Mononuclear cell (primary cell): Measurements from ENCODE around the gene RNF149. TPM values are rescaled to one million over a fixed set of nuclear protein-coding genes. Genes with fewer than 3 reads are reported as not detected.
"Not testable (repeated sequence)": the region's sequence is repeated elsewhere in the genome, so short reads cannot be mapped to it uniquely, and the experiment has no call there.

Experiments
- H3K27me3 ChIP-seq: 2 replicates; pipeline ENCODE4 v1.6.0; 2011; ENCODE audit warnings: low read length, control low read depth; ENCODE audit not compliant: insufficient read depth
- H3K4me1 ChIP-seq: 2 replicates; pipeline ENCODE4 v1.5.1; 2011; ENCODE audit warnings: mild to moderate bottlenecking, low read length, control low read depth; ENCODE audit not compliant: insufficient read depth
- H3K4me3 ChIP-seq: 2 replicates; pipeline ENCODE4 v1.5.1; 2011; ENCODE audit warnings: mild to moderate bottlenecking, low read length, moderate library complexity
- H3K9me3 ChIP-seq: 2 replicates; pipeline ENCODE4 v1.5.1; 2011; ENCODE audit warnings: low read depth, mild to moderate bottlenecking, control low read depth, low read length
- total RNA-seq: library from RNA; depleted of rRNA; stranded (reverse); fragments of >200 nt; gene quantifications from one replicate; pipeline ENCODE4 v1.2.3, GENCODE V29; 2012

The RNF149 gene
- total RNA-seq, 1 donor, result 184 TPM

DNA sequence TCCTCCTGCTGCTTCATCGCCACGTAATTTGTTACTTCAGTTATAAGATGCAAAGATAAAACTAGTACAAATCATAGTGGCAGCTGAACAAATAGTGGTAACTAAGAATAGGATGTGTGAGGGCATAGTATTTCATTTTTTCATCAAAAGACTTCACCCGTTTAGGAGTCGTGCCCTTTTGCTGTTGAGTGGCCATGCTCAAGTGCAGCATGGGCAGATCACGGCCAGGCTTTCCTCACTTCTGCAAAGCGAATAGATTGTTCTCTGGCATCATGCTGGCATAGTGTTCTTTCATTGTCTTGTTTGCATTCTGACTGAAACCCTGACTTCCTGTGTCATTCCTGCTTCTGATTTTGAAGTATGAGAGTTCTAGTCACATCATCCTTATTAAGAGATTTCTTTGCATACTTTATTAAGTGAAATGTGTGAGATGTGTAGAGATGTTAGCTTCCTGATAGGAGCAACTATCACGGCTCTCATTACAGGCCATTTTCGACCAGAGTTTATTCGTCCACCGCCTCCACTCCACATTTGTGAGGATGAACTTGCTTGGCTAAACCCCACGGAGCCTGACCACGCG is 44.1 kb downstream of the RNF149 start:
- no peak overlapping the region for H3K4me3 ChIP-seq
- no peaks in the 10 kb centered on the region for H3K4me1 ChIP-seq
- no peaks in the 10 kb centered on the region for H3K27me3 ChIP-seq
- H3K9me3 ChIP-seq, result no peaks in the 10 kb centered on the region

DNA sequence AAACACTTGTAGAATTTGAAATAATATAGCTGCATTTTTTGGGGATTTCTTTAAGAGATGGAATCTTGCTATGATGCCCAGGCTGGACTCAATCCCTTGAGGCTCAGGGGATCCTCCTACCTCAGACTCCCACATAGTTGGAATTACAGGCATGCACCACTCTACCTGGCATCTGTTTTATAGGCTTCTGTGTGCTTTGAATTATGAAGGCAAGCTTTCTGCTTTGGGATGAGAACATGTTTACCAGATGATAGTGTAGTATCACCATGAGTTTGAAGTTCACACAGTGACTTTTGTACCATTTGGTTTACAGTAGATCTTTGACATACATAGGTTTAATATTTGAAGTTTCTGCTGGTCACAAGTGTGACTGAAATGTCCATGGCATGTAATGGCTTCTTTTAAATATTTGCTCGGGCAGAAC is 45.1 kb downstream of the RNF149 start:
- no peaks in the 10 kb centered on the region for H3K27me3 ChIP-seq
- no peaks in the 10 kb centered on the region for H3K4me1 ChIP-seq
- H3K9me3 ChIP-seq, result no peaks in the 10 kb centered on the region
- H3K4me3 ChIP-seq, result no peak overlapping the region

DNA sequence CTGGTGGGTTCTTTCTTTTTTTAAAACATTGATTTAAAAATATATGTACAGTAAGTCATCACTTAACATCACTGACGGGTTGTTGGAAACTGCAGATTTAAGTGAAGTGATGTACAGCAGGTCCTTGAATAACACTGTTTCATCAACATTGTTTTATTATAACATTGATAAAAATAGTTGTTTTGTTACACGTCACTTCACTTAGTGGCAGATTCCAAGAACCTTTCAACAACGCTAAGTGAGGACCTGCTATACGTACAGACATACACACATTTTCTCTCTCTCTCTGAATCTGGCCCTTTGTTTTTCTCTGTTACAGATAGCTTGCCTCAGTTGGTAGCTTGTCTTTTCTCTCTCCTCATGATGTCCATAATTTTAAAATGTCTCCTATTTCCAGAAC is 46.4 kb downstream of the RNF149 start:
- Histone ChIP-seq H3K27me3 (no peaks in the 10 kb centered on the region), H3K4me3 (no peak overlapping the region), H3K9me3 (no peaks in the 10 kb centered on the region), H3K4me1 (no peaks in the 10 kb centered on the region)

DNA sequence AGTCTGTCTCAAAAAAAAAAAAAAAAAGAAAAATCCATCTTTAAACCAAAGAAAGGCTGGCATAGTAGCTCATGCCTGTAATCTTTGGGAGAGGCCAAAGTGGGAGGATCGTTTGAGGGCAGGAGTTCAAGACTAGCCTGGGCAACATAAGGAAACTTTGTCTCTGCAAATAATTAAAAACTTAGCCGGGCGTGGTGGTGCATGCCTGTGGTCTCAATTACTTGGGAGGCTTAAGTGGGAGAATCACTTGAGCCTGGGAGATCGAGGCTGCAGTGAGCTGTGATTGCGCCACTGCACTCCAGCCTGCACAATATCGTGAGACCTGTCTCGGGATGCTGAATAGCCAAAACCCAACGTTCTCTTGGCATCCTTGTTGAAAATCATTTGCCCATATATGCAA is 49.7 kb downstream of the RNF149 start:
- Histone ChIP-seq H3K4me1 (peaks cover 30% of the 10 kb centered on the region), H3K4me3 (no peak overlapping the region), H3K27me3 (no peaks in the 10 kb centered on the region), H3K9me3 (no peaks in the 10 kb centered on the region)

DNA sequence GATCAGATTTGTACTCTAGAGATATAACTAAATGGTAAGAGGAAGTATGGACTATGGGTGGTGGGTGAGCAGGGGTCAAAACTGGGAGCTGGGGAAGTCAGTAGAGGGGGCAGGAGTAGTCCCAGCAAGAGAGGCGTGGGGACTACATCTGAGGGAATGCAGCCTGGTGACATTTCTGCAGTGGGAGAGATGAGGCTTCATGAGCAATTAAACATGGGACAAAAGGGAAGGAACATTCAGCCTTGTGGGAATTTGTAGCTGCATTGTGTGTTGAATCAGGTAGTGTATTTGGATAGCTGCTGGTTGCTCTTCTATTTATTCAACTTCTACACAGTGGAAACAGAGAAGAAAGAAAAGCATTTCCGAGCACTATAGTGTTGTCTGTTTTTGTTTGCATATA is 52.2 kb downstream of the RNF149 start:
- no peaks in the 10 kb centered on the region for H3K27me3 ChIP-seq
- H3K4me1 ChIP-seq, result peaks cover 46% of the 10 kb centered on the region
- no peak overlapping the region for H3K4me3 ChIP-seq
- no peaks in the 10 kb centered on the region for H3K9me3 ChIP-seq

DNA sequence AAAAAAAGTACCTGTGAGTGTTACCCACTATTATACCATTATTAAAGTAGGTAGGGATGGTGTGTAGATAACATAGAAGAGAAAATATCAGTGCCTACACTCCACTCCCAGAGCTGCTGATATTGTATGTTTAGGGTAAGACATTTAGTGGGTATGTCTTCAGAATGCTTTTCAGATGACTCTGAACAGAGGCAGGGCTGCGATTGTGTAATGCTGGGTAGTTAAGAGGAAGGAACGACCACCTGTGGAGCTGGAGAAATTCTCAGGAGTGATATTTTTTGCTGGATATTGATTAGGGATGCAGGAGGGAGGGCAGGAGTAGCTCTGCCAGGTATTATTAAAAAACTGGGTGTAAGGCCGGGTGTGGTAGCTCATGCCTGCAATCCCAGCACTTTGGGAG is 53.0 kb downstream of the RNF149 start:
- H3K4me3 ChIP-seq, result no peak overlapping the region
- no peaks in the 10 kb centered on the region for H3K27me3 ChIP-seq
- H3K4me1 ChIP-seq, result peaks cover 46% of the 10 kb centered on the region
- H3K9me3 ChIP-seq, result no peaks in the 10 kb centered on the region

DNA sequence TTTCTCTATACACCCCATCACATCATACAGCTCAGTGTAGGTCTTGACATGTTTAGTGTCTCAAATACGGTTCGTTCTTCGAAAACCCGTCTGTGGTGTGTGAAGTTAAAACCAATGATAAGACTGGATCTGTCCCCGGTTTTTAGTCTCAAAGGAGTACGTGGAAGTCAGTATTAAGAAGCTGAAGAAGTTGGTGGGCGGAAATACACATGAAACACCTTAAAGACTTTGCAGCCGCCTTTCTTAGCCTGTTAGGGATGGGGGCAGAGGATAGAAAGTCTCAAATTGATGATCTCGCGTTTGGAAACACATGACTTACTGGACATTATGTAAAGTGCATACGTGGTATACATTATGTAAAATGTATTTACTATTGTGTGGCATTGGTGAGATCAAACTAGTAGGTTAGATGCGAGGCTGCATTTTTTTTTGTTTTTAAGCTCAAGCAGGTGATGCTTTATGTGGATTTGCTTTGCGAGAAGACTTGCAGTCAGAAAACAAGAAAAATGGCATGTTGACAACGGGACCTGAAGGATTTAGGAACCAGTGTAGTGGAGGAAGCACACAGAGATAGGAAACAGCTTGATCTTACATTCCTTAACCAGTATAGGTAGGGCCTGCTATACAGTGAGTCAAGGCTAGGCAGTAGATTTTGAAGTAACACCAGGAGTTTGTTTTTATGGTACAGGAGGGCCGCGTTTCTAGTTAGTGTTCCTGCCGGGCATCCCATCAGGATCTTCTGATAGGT is 54.6 kb downstream of the RNF149 start:
- H3K9me3 ChIP-seq, result no peaks in the 10 kb centered on the region
- H3K4me3 ChIP-seq, result peak overlapping the region; percentile 94
- peaks cover 46% of the 10 kb centered on the region for H3K4me1 ChIP-seq
- no peaks in the 10 kb centered on the region for H3K27me3 ChIP-seq

DNA sequence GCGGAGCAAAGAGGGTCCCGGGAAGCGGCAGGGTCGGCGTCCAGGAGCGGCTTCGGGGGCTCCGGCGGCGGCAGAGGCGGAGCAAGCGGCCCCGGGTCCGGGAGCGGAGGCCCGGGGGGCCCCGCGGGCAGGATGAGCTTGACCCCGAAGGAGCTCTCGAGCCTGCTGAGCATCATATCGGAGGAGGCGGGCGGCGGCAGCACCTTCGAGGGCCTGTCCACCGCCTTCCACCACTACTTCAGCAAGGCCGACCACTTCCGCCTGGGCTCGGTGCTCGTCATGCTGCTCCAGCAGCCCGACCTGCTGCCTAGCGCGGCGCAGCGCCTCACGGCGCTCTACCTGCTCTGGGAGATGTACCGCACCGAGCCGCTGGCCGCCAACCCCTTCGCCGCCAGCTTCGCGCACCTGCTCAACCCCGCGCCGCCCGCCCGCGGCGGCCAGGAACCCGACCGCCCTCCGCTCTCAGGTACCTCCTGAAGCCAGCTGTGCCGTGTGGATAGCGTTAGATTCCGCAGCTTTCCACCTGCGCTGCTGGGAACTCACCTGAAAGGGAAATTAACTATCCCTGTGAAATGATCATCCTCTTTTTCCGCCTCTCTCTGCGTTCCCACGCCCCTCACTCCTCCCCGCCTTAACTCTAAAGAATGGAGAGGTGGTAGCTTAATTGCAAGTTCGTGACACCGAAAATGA is 55.3 kb downstream of the RNF149 start:
- Histone ChIP-seq H3K4me1 (peaks cover 46% of the 10 kb centered on the region), H3K4me3 (peak overlapping the region; percentile 94)

DNA sequence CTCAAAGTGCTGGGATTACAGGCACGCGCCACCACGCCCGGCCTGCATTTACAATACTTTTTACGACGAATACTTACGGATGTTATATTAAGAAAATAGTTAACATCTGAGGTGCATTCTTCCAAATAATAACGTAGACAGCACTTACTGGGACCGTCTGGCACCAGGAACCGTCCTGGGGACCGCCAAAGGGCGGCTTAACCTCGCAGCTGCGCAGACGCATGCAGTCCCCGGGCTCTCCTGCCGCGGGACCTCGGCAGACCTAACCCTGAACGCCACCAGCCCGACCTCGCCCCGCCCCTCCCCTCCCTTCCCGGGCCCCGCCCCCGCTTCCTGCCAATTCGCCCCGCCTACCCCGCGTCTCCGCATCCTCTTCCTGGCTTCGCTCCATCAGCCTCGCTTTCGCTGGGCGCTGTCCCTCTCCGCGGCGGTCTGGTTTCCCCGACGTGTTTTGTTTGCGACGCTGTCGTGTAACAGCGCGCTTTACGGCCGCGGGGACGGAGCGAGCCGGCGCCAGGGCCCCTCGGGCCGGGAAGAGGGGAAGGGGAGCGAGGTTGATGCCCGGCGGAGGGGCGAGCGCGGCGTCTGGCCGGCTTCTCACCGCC is 56.0 kb downstream of the RNF149 start, which contains the start of gene CNOT11:
Gene CNOT11 (plus strand): TSS at position 479 of the 605 bp plus-strand sequence. CDS start 79 bp downstream, at position 558.
- Histone ChIP-seq H3K27me3 (no peaks in the 10 kb centered on the region), H3K4me1 (peaks cover 46% of the 10 kb centered on the region), H3K9me3 (no peaks in the 10 kb centered on the region), H3K4me3 (peak within 1 kb of the TSS; percentile 94)

More for the DNA sequence above, 55.3 kb downstream of the RNF149 start:
- Histone ChIP-seq H3K27me3 (no peaks in the 10 kb centered on the region), H3K9me3 (no peaks in the 10 kb centered on the region)

DNA sequence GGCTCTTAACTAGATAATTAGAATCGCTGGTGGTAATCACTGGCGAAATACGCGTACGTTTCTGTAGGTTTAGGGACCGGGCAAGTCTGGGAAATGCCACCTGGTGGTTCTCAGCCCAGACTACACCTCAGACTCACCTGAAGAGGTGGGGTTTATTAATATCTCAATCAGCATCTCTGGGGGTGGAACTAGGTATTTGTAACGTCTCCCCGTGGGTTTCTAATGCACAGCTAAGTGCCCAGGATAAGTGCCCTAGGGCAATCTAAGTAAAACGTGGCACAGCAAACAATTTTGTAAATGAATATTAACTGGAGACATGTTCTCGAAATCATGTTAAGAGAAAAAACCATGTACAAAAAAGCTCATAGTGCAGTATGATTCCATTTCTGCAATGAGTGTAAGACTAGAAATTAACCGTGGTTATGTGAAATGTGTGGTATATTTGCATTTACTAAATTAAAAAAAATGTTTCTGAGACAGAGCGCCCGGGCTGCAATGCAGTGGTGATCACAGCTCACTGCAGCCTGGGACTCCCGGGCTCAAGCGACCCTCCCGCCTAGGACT is 56.6 kb downstream of the RNF149 start:
- Histone ChIP-seq H3K27me3 (no peaks in the 10 kb centered on the region), H3K4me1 (peaks cover 46% of the 10 kb centered on the region), H3K9me3 (no peaks in the 10 kb centered on the region), H3K4me3 (peak overlapping the region; percentile 94)

DNA sequence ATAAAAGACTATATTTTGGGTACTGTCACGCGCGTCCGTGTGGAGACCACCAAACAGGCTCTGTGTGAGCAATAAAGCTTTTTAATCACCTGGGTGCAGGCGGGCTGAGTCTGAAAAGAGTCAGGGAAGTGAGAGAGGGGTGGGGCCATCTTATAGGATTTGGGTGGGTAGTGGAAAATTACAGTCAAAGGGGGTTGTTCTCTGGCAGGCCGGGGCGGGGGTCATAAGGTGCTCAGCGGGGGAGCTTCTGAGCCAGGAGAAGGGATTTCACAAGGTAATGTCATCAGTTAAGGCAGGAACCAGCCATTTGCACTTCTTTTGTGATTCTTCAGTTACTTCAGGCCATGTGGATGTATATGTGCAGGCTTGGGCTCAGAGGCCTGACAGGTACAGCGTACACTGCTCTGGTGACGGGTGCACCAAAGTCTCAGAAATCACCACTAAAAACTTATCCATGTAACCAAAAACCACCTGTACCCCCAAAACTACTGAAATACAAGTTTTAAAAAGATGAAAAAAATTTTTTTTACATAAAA is 57.2 kb downstream of the RNF149 start:
- not testable (repeated sequence) for H3K27me3 ChIP-seq, H3K4me3 ChIP-seq, H3K9me3 ChIP-seq
- H3K4me1 ChIP-seq, result peaks cover 41% of the 10 kb centered on the region

DNA sequence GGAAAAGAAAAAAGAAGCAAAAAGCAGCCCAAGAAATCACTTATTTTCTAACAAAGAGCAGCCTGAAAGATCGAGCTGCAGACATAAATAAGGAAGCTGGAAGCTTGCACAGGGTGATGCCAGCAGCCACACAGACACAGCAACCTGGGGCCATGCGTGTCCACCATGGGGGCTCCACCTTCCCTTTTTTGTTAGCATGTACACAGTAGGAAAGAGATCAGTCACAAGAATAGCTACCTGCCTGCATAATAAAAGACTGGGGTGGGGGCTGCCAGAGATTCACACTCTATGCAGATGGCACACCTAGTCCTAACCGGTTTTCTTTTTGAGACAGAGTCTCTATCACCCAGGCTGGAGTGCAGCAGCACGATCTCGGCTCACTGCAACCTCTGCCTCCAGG is 58.7 kb downstream of the RNF149 start:
- no peaks in the 10 kb centered on the region for H3K9me3 ChIP-seq
- H3K27me3 ChIP-seq, result no peaks in the 10 kb centered on the region
- H3K4me1 ChIP-seq, result peaks cover 26% of the 10 kb centered on the region
- H3K4me3 ChIP-seq, result no peak overlapping the region

DNA sequence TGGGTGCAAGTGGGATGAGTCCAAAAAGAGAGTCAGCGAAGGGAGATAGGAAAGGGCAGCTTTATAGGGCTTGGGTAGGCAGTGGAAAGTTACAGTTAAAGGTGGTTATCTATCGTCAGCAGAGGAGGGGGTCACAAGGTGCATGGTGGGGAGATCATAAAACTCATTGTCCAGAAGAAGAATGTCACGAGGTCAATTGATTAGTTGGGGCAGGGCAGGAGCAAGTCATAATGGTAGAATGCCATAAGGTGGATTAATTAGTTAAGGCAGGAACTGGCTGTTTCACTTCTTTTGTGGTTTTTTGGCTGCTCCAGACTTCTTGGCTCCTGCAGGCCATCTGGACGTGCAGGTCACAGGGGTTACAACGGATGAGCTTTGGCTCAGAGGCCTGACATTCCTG is 59.7 kb downstream of the RNF149 start:
- H3K4me1 ChIP-seq, result peaks cover 16% of the 10 kb centered on the region
- H3K9me3 ChIP-seq, H3K27me3 ChIP-seq, H3K4me3 ChIP-seq: not testable (repeated sequence)

DNA sequence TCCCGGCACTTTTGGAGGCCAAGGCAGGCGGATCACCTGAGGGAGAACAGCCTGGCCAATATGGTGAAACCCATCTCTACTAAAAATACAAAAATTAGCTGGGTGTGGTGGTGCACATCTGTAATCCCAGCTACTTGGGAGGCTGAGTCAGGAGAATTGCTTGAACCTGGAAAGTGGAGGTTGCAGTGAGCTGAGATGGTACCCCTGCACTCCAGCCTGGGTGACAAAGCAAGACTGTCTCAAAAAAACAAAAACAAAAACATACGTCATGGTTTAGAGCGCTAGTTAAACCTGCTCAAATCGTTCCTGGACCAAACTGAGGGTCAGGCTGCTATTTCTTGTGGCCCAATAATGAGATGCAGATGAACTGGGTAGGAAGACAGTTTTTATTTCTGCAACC is 63.0 kb downstream of the RNF149 start:
- H3K27me3 ChIP-seq, H3K9me3 ChIP-seq, H3K4me3 ChIP-seq, H3K4me1 ChIP-seq: not testable (repeated sequence)

DNA sequence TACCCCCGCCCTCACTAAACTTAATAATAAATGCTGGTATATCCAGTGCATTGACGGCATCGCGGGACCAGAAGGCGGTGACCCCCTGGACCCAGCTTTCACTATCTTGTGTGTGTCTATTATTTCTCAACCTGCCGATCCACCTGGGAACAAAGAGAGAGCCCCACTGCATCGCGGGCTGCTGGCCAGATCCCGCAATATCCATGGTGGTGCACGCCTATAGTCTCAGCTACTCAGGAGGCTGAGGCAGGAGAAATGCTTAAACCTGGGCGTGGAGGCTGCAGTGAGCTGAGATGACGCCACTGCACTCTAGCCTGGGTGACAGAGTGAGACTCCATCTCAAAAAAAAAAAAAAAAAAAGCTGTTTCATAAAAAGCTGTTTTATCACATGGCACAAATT is 63.6 kb downstream of the RNF149 start:
- not testable (repeated sequence) for H3K27me3 ChIP-seq, H3K9me3 ChIP-seq, H3K4me1 ChIP-seq, H3K4me3 ChIP-seq
